SK-N-SH (cell line): Measurements from ENCODE around the gene FGD2. TPM values are rescaled to one million over a fixed set of nuclear protein-coding genes. Genes with fewer than 3 reads are reported as not detected.

Experiments used
- CTCF ChIA-PET: fragments of 300-600, 350-600 bp; formaldehyde crosslinking; extraction: SDS; loops from one replicate; lab custom pipeline; 2021; lab: Yijun Ruan, JAX
- POLR2A ChIA-PET: fragments of 350-600 bp; sonication (Branson Sonifier 250); formaldehyde crosslinking; extraction: SDS; loops from one replicate; lab custom pipeline; 2020; ENCODE audit warnings: antibody characterized with exemption, inconsistent platforms; lab: Yijun Ruan, JAX
- DNase-seq: peaks from one replicate; pipeline ENCODE4 v3.0.0; 2012
- H2AFZ ChIP-seq: fragments of 200-600 bp; sonication (generic); 2 replicates; pipeline ENCODE4 v1.8.1; 2016; ENCODE audit warnings: antibody characterized with exemption, mild to moderate bottlenecking, low read depth
- H3F3A ChIP-seq: fragments of 200-600 bp; sonication (generic); replicated peaks from 2 replicates; pipeline ENCODE3; 2016; ENCODE audit warnings: antibody characterized with exemption, mild to moderate bottlenecking; ENCODE audit not compliant: insufficient read depth
- H3K27ac ChIP-seq, 2 experiments: fragments of 200-500 bp in 1 of 2; fragments of 200-600 bp in 1 of 2; sonication (Bioruptor generic) in 1 of 2; sonication (generic), shearing (Covaris generic) in 1 of 2; 2 replicates each; pipeline versions ENCODE4 v1.5.1 to v1.6.1; 2014 to 2016; ENCODE audit warnings: low read depth in 2 of 2, inconsistent platforms in 1 of 2, low read length in 1 of 2, mild to moderate bottlenecking in 1 of 2, mixed read lengths in 1 of 2
- H3K27me3 ChIP-seq: fragments of 200-600 bp; sonication (generic), shearing (Covaris generic); 2 replicates; pipeline ENCODE4 v1.6.1; 2016; ENCODE audit warnings: mixed run types; ENCODE audit not compliant: insufficient read depth
- H3K36me3 ChIP-seq, 2 experiments: fragments of 200-500 bp in 1 of 2; fragments of 200-600 bp in 1 of 2; sonication (Bioruptor generic) in 1 of 2; sonication (generic) in 1 of 2; replicated peaks in 1 of 2; 2 replicates each; pipeline versions ENCODE3 to v1.5.1; 2014 to 2016; ENCODE audit warnings: low read length in 1 of 2, mild to moderate bottlenecking in 1 of 2; ENCODE audit not compliant: insufficient read depth in 2 of 2, control insufficient read depth in 1 of 2
- H3K4me1 ChIP-seq, 2 experiments: fragments of 200-500 bp in 1 of 2; fragments of 200-600 bp in 1 of 2; sonication (Bioruptor generic) in 1 of 2; sonication (generic), shearing (Covaris generic) in 1 of 2; 2 replicates each; pipeline versions ENCODE4 v1.5.1 to v1.6.1; 2014 to 2016; ENCODE audit warnings: low read depth in 1 of 2, low read length in 1 of 2, mixed run types in 1 of 2; ENCODE audit not compliant: insufficient read depth in 2 of 2, control insufficient read depth in 1 of 2
- H3K4me2 ChIP-seq: fragments of 200-600 bp; sonication (generic), shearing (Covaris generic); 2 replicates; pipeline ENCODE4 v1.6.1; 2017; ENCODE audit warnings: mixed run types
- H3K4me3 ChIP-seq, 2 experiments: fragments of 200-500 bp in 1 of 2; fragments of 200-600 bp in 1 of 2; sonication (Bioruptor generic) in 1 of 2; sonication (generic), shearing (Covaris generic) in 1 of 2; 2 replicates each; pipeline versions ENCODE4 v1.5.1 to v1.8.1; 2014 to 2016; ENCODE audit warnings: low read depth in 2 of 2, inconsistent platforms in 1 of 2, low read length in 1 of 2, mild to moderate bottlenecking in 1 of 2, mixed read lengths in 1 of 2, moderate library complexity in 1 of 2
- H3K79me2 ChIP-seq: fragments of 200-600 bp; sonication (generic); 2 replicates; pipeline ENCODE4 v1.8.1; 2017; ENCODE audit warnings: mild to moderate bottlenecking; ENCODE audit not compliant: insufficient read depth
- H3K9ac ChIP-seq: fragments of 200-600 bp; sonication (generic); 2 replicates; pipeline ENCODE4 v1.6.1; 2017; ENCODE audit warnings: mixed run types
- H3K9me2 ChIP-seq: fragments of 200-600 bp; sonication (generic); 2 replicates; pipeline ENCODE4 v1.6.1; 2017; ENCODE audit warnings: mixed run types
- H3K9me3 ChIP-seq: fragments of 200-600 bp; sonication (generic); 2 replicates; pipeline ENCODE4 v1.6.1; 2017; ENCODE audit warnings: mixed run types, mild to moderate bottlenecking, moderate library complexity
- H4K20me1 ChIP-seq: fragments of 200-600 bp; sonication (generic); 2 replicates; pipeline ENCODE4 v1.6.1; 2017; ENCODE audit warnings: mild to moderate bottlenecking, mixed run types; ENCODE audit not compliant: insufficient read depth
- EZH2phosphoT487 ChIP-seq: fragments of 200-600 bp; sonication (generic); IDR thresholded peaks from 2 replicates; pipeline ENCODE4 v1.6.1; 2017; ENCODE audit warnings: low read depth, mixed run types, mild to moderate bottlenecking, antibody characterized with exemption, moderate library complexity, borderline replicate concordance
- FOSL2 ChIP-seq: IDR thresholded peaks from 2 replicates; pipeline ENCODE4 v1.4.0; 2012; ENCODE audit warnings: low read depth, mild to moderate bottlenecking, moderate library complexity, borderline replicate concordance
- GABPA ChIP-seq: IDR thresholded peaks from 2 replicates; pipeline ENCODE4 v1.4.0; 2012; ENCODE audit warnings: low read depth, mild to moderate bottlenecking
- GATA2 ChIP-seq: sonication (generic); formaldehyde crosslinking; IDR thresholded peaks from 2 replicates; pipeline ENCODE4 v1.5.0; 2020; ENCODE audit warnings: mild to moderate bottlenecking, missing genetic modification reagents
- JUND ChIP-seq: IDR thresholded peaks from 2 replicates; pipeline ENCODE4 v1.4.0; 2012
- POLR2AphosphoS5 ChIP-seq: IDR thresholded peaks from 2 replicates; pipeline ENCODE4 v1.6.1; 2012; ENCODE audit warnings: low read depth, low read length
- RCOR1 ChIP-seq: fragments of 150-350 bp; IDR thresholded peaks from 2 replicates; pipeline ENCODE4 v1.6.1; 2017; ENCODE audit warnings: antibody characterized with exemption, low read length
- TCF12 ChIP-seq: IDR thresholded peaks from 2 replicates; pipeline ENCODE4 v1.4.0; 2012
- YY1 ChIP-seq: IDR thresholded peaks from 2 replicates; pipeline ENCODE4 v1.4.0; 2012; ENCODE audit warnings: low read depth, mild to moderate bottlenecking
- WGBS: methylation state at CpG from one replicate; pipeline ENCODE4 v1.1.6; 2017; ENCODE audit warnings: low lambda C conversion rate; 5-methylcytosine and 5-hydroxymethylcytosine counted together
- polyA plus RNA-seq, 3 experiments: library from polyadenylated mRNA; depleted of rRNA; stranded (reverse); fragments of >200 nt; gene quantifications; 2 replicates each; pipeline ENCODE4 v1.2.3, GENCODE V29; 2012
- TF ChIP-seq, protein P1 (sequence below): IDR thresholded peaks from 2 replicates; pipeline ENCODE4; 2012

The FGD2 gene
- polyA plus RNA-seq, 1 of the 3 experiments (the other 2 are of a cell fraction), result not detected

DNA sequence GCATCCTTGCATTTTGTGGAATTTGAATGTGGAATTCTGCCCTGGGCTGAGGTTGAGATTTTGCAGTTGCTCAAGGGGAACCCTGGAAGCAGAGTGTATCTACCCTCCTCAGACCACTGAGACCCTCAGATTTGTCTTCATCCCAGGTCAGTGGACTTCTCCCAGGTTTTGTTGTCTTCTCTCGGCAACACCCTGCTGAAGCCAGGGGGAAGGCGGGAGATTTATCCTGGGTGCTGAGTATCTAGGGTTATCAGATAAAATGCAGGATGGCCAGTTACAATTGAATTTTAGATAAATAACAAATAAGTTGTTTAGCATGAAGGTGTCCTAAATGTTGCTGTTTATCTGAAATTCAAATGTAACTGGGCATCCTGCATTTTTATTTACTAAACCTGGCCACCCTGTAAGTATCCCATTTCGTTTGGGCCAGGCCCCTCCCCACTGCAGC is 43.0 kb downstream of the FGD2 start:
- H3K4me1 ChIP-seq, result peaks cover 0 to 14% of the 10 kb centered on the region in 2 experiments; a peak in 1 of 4 replicates
- no peaks in the 10 kb centered on the region for H3K27me3 ChIP-seq
- no peak for TF ChIP-seq RCOR1
- TF ChIP-seq POLR2AphosphoS5, result no peak
- TF ChIP-seq, protein P1, sequence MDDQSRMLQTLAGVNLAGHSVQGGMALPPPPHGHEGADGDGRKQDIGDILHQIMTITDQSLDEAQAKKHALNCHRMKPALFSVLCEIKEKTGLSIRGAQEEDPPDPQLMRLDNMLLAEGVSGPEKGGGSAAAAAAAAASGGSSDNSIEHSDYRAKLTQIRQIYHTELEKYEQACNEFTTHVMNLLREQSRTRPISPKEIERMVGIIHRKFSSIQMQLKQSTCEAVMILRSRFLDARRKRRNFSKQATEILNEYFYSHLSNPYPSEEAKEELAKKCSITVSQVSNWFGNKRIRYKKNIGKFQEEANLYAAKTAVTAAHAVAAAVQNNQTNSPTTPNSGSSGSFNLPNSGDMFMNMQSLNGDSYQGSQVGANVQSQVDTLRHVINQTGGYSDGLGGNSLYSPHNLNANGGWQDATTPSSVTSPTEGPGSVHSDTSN, result no peak
- no peak for TF ChIP-seq YY1
- TF ChIP-seq EZH2phosphoT487, result no peak
- no peak for TF ChIP-seq GABPA
- H2AFZ ChIP-seq, result no peak overlapping the region
- ChIA-PET CTCF (interaction anchor here (1.2 to 36.6 kb wide), 3 partner anchors 11 to 127 kb away, joined by 3 to 678 read pairs (median 490); partner anchors contain the start of gene PIM1), POLR2A (no interaction called here)
- no peaks in the 10 kb centered on the region for H4K20me1 ChIP-seq
- no peaks in the 10 kb centered on the region for H3F3A ChIP-seq
- no peaks in the 10 kb centered on the region for H3K9me2 ChIP-seq
- H3K4me3 ChIP-seq, result no peak overlapping the region
- H3K9ac ChIP-seq, result no peak overlapping the region
- H3K27ac ChIP-seq, result no peak overlapping the region
- H3K79me2 ChIP-seq, result no peaks in the 10 kb centered on the region
- 57% methylated on average over 3 of the region's 3 CpGs for WGBS
- H3K9me3 ChIP-seq, result no peaks in the 10 kb centered on the region
- DNase-seq, result no peak
- no peaks in the 10 kb centered on the region for H3K36me3 ChIP-seq
- no peak overlapping the region for H3K4me2 ChIP-seq

DNA sequence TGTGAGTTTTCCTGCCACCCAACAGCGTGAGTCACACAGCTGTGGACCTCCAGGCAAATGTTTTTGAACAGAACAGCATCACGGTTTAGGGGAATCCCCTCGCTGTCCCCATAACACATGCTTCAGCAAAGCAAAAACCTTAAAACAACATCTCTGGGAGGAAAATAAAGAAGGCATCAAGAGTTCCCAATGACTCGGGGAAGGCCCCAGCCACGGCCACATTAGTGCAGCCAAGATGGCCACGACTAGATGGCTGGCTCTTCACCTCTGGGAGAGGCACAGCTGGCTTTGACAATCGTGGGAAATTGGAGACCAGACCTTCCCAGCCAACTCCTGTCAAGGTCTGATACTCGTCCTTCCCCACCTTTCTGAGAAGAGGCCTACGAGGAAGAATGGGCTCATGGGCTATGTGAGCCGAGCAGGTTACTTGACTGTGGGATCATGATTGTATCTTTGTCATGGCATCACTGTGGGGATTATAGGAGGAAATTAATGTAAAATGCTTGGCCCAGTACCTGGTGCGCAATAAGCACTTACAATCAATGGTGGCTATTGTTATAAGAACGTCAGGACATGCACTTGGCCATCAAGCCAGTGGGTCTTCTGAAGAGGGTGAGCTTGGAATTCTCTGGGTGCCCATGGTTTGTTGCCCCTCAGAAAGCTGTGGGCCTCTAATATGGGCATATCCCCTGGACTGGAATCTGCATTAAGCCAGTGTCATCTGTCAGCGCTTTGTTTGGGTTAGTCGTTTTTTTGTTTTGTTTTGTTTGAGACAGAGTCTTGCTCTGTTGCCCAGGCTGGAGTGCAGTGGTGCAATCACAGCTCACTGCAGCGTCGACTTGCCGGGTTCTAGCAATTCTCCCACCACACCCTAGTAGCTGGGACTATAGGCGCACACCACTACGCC is 43.6 kb downstream of the FGD2 start:
- Histone ChIP-seq H3K9ac (no peak overlapping the region), H2AFZ (no peak overlapping the region), H3K9me2 (no peaks in the 10 kb centered on the region), H3K27me3 (no peaks in the 10 kb centered on the region), H3K79me2 (no peaks in the 10 kb centered on the region), H3K9me3 (no peaks in the 10 kb centered on the region), H4K20me1 (no peaks in the 10 kb centered on the region), H3K4me1 (peaks cover 0 to 14% of the 10 kb centered on the region in 2 experiments; a peak in 1 of 4 replicates), H3F3A (no peaks in the 10 kb centered on the region), H3K4me2 (no peak overlapping the region), H3K27ac (no peak overlapping the region), H3K4me3 (no peak overlapping the region), H3K36me3 (no peaks in the 10 kb centered on the region)
- ChIA-PET CTCF (interaction anchor here (0.5 to 36.6 kb wide), 4 partner anchors 11 to 135 kb away, joined by 3 to 678 read pairs (median 246); partner anchors contain the start of gene PIM1), POLR2A (no interaction called here)
- TF ChIP-seq FOSL2, result no peak
- TF ChIP-seq GATA2 (CRISPR knock-in tag), result no peak
- no peak for TF ChIP-seq JUND
- TF ChIP-seq YY1, result no peak
- TF ChIP-seq TCF12, result peak; percentile 34; the same call in 1 of the 2 replicates
- 70% methylated on average over 19 of the region's 19 CpGs for WGBS
- DNase-seq, result no peak
